Measurements from ENCODE around the gene UCP2. TPM values are rescaled to one million over a fixed set of nuclear protein-coding genes. Genes with fewer than 3 reads are reported as not detected.

Gene UCP2
- total and polyA plus RNA-seq, 9 of the 15 experiments (the other 6 are each of a cell fraction or from before 2014, with no cell fraction given), result 19.2 to 216 (median 87.9) TPM

GRCh38 chr11:74009675-74010305 lies 27.1 kb upstream of the UCP2 start (continued):
- TF ChIP-seq ZNF592 (IDR thresholded peaks at IDR 0.05) (peak; percentile 89), DMBX1 (CRISPR knock-in tag; IDR thresholded peaks at IDR 0.05; ENCODE audit: borderline replicate concordance) (peak; percentile 72), ZNF282 (CRISPR knock-in tag; IDR thresholded peaks at IDR 0.05) (no peak), MAZ (CRISPR knock-in tag; conservative IDR thresholded peaks at IDR 0.05 in 1 of 2, IDR thresholded peaks at IDR 0.05 in 1 of 2) (0 out of 4 replicates have a peak, but pooled peaks of 1 of the 2 experiments have one; percentile 3), MTF1 (CRISPR knock-in tag; IDR thresholded peaks at IDR 0.05; ENCODE audit: borderline replicate concordance) (no peak), ZHX1 (conservative IDR thresholded peaks at IDR 0.05; ENCODE audit: low read length) (no peak), ZNF165 (CRISPR knock-in tag; IDR thresholded peaks at IDR 0.05; ENCODE audit: borderline replicate concordance) (no peak), RHOXF2B (CRISPR knock-in tag; conservative IDR thresholded peaks at IDR 0.05) (peak; percentile 42; the same call in 1 of the 2 replicates), MAX (CRISPR knock-in tag; IDR thresholded peaks at IDR 0.05) (0 out of 2 replicates have a peak, but pooled peaks have one; percentile 8), PREB (CRISPR knock-in tag; IDR thresholded peaks at IDR 0.05) (no peak), ARNT (IDR thresholded peaks at IDR 0.05) (peak in 1 of 2 experiments; percentile 24; a peak in 1 of 4 replicates), UBTF (IDR thresholded peaks at IDR 0.05; ENCODE audit: borderline replicate concordance in 1 of 2, low read depth in 2 of 2, low read length in 2 of 2) (no peak), MEIS2 (IDR thresholded peaks at IDR 0.05; ENCODE audit: partially characterized antibody) (peak; percentile 40), ZNF175 (CRISPR knock-in tag; IDR thresholded peaks at IDR 0.05; ENCODE audit: low read depth) (0 out of 2 replicates have a peak, but pooled peaks have one; percentile 40)

Data from K562 (cell line).